ENCODE measurements around the gene TSPO2. TPM values are rescaled to one million over a fixed set of nuclear protein-coding genes. Genes with fewer than 3 reads are reported as not detected.
A peak's percentile ranks its signal among the peaks of the same experiment; 100 is the strongest.

TSPO2 gene
- total and polyA plus RNA-seq, 2 of the 13 experiments (the other 11 are each of a cell fraction or from before 2014, with no cell fraction given), result 0.55 TPM; not detected in 1

- Histone ChIP-seq H3K27ac (ENCODE audit: extremely low read length, insufficient read depth, low read length) (no peak overlapping the region), H3K27me3 (ENCODE audit: control insufficient read depth in 1 of 2, insufficient read depth in 2 of 2, low read length in 2 of 2) (no peaks in the 10 kb centered on the region), H3K4me1 (ENCODE audit: insufficient read depth, low read length) (peaks cover 19% of the 10 kb centered on the region), H2AFZ (ENCODE audit: low read length) (no peak overlapping the region), H3K4me3 (replicated peaks in 1 of 3; ENCODE audit: insufficient read depth in 1 of 3, low read depth in 2 of 3, low read length in 3 of 3) (peak overlapping the region in 1 of 3 experiments; percentile 45; a peak in 1 of 6 replicates), H4K20me1 (ENCODE audit: insufficient read depth, low read length) (no peaks in the 10 kb centered on the region), H3K9ac (ENCODE audit: insufficient read depth, low read depth, low read length) (0 out of 2 replicates have a peak overlapping the region, but pooled peaks have one; percentile 29), H3K36me3 (replicated peaks in 1 of 2; ENCODE audit: control insufficient read depth in 1 of 2, insufficient read depth in 2 of 2, low read length in 2 of 2) (no peaks in the 10 kb centered on the region), H3K9me3 (ENCODE audit: low read length) (no peaks in the 10 kb centered on the region), H3K79me2 (ENCODE audit: insufficient read depth, low read length) (no peaks in the 10 kb centered on the region), H3K4me2 (ENCODE audit: low read depth, low read length) (peak overlapping the region; percentile 66)
- ATAC-seq (peak; percentile 95), FAIRE-seq (peak; percentile 18), DNase-seq (ENCODE audit: low spot score) (peak; percentile 47)
- BruUV-seq (replicated peaks), result no TSS peak
- POLR2A ChIA-PET, result interaction anchor here (0.9 to 1.6 kb wide), 6 partner anchors 13 to 44 kb away, joined by 3 to 7 read pairs (median 4); partner anchors contain the start of genes NFYA and OARD1
- 69% methylated on average over 25 of the region's 45 CpGs for WGBS (ENCODE audit: low lambda C conversion rate)
- in situ Hi-C loops (cut with HindIII; ENCODE audit: extremely low pct_ligation_motif_present, low pct_unique_long_range_greater_than_20kb) (loop anchor here (25.0 kb wide), 1 partner anchor 691 kb away; no protein-coding TSS in a partner anchor), intact Hi-C loops (cut with micrococcal nuclease; ENCODE audit: unreplicated experiment) (loop anchor here (1.0 to 5.0 kb wide), 4 partner anchors 22 to 181 kb away; no protein-coding TSS in a partner anchor)
- CTCF ChIA-PET (ENCODE audit: low intra/inter-chr PET ratio, low total read pairs), result interaction anchor here (0.8 to 3.0 kb wide), 8 partner anchors 22 to 203 kb away, joined by 3 to 56 read pairs (median 6); no protein-coding TSS in a partner anchor
- TF ChIP-seq ZNF33B (CRISPR knock-in tag; IDR thresholded peaks at IDR 0.05) (peak; percentile 77; the same call in 1 of the 2 replicates), ARNTL (CRISPR knock-in tag; IDR thresholded peaks at IDR 0.05) (no peak), NPAS2 (CRISPR knock-in tag; IDR thresholded peaks at IDR 0.05; ENCODE audit: borderline replicate concordance) (no peak), NR1H2 (CRISPR knock-in tag; IDR thresholded peaks at IDR 0.05; ENCODE audit: borderline replicate concordance, low read depth) (no peak), RBM39 (IDR thresholded peaks at IDR 0.05; ENCODE audit: low read depth, low read length, poor library complexity, severe bottlenecking) (peak; percentile 83), ZNF546 (CRISPR knock-in tag; conservative IDR thresholded peaks at IDR 0.05) (0 out of 2 replicates have a peak, but pooled peaks have one; percentile 59), MIER2 (CRISPR knock-in tag; IDR thresholded peaks at IDR 0.05) (no peak), FOXK2 (IDR thresholded peaks at IDR 0.05) (no peak), SNRNP70 (IDR thresholded peaks at IDR 0.05; ENCODE audit: low read depth, low read length) (no peak), MTA1 (CRISPR knock-in tag; IDR thresholded peaks at IDR 0.05; ENCODE audit: borderline replicate concordance) (peak; percentile 78; the same call in 1 of the 2 replicates), SRSF9 (IDR thresholded peaks at IDR 0.05; ENCODE audit: borderline replicate concordance, insufficient read depth, low read depth, low read length, poor library complexity, severe bottlenecking) (no peak), FOSL2 (CRISPR knock-in tag; IDR thresholded peaks at IDR 0.05) (0 out of 2 replicates have a peak, but pooled peaks have one; percentile 38), BHLHE40 (IDR thresholded peaks at IDR 0.05; ENCODE audit: low read length) (no peak), POLR2AphosphoS2 (IDR thresholded peaks at IDR 0.05; ENCODE audit: low read depth, low read length) (no peak), NFATC3 (CRISPR knock-in tag; IDR thresholded peaks at IDR 0.05) (no peak; the same call in 1 of the 2 replicates)
- TF ChIP-seq, protein P1, sequence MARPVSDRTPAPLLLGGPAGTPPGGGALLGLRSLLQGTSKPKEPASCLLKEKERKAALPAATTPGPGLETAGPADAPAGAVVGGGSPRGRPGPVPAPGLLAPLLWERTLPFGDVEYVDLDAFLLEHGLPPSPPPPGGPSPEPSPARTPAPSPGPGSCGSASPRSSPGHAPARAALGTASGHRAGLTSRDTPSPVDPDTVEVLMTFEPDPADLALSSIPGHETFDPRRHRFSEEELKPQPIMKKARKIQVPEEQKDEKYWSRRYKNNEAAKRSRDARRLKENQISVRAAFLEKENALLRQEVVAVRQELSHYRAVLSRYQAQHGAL (CRISPR knock-in tag; IDR thresholded peaks at IDR 0.05; ENCODE audit: not compliant biosample characterization), result no peak
- TF ChIP-seq, protein P2, sequence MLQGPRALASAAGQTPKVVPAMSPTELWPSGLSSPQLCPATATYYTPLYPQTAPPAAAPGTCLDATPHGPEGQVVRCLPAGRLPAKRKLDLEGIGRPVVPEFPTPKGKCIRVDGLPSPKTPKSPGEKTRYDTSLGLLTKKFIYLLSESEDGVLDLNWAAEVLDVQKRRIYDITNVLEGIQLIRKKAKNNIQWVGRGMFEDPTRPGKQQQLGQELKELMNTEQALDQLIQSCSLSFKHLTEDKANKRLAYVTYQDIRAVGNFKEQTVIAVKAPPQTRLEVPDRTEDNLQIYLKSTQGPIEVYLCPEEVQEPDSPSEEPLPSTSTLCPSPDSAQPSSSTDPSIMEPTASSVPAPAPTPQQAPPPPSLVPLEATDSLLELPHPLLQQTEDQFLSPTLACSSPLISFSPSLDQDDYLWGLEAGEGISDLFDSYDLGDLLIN (CRISPR knock-in tag; IDR thresholded peaks at IDR 0.05; ENCODE audit: borderline replicate concordance), result no peak
- TF ChIP-seq, protein P3, sequence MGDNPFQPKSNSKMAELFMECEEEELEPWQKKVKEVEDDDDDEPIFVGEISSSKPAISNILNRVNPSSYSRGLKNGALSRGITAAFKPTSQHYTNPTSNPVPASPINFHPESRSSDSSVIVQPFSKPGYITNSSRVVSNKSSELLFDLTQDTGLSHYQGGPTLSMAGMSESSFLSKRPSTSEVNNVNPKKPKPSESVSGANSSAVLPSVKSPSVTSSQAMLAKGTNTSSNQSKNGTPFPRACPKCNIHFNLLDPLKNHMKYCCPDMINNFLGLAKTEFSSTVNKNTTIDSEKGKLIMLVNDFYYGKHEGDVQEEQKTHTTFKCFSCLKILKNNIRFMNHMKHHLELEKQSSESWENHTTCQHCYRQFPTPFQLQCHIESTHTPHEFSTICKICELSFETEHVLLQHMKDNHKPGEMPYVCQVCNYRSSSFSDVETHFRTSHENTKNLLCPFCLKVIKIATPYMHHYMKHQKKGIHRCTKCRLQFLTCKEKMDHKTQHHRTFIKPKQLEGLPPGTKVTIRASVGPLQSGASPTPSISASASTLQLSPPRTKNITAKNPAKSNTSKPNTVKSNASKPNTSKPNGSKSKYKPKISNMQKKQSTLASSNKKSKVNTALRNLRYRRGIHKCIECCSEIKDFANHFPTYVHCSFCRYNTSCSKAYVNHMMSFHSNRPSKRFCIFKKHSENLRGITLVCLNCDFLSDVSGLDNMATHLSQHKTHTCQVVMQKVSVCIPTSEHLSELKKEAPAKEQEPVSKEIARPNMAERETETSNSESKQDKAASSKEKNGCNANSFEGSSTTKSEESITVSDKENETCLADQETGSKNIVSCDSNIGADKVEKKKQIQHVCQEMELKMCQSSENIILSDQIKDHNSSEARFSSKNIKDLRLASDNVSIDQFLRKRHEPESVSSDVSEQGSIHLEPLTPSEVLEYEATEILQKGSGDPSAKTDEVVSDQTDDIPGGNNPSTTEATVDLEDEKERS (CRISPR knock-in tag; IDR thresholded peaks at IDR 0.05), result 0 out of 2 replicates have a peak, but pooled peaks have one; percentile 40
These were observed 14.3 kb upstream of the TSPO2 start for GRCh38 chr6:41027799-41028560.

All from HepG2 (cell line).